Mucosa of descending colon (tissue), 3 donors: ENCODE results near the gene KAT6B. TPM values are rescaled to one million over a fixed set of nuclear protein-coding genes. Genes with fewer than 3 reads are reported as not detected.

Experiments
- ATAC-seq: fragments of 200-7000 bp; cut with Tn5 transposase; one replicate; pipeline ENCODE4 v1.9.1; 2020; ENCODE audit warnings: mild to moderate bottlenecking, moderate library complexity
- DNase-seq, 3 donors: peaks; one replicate each; pipeline ENCODE4 v3.0.0-alpha.2; 2020
- H3K36me3 ChIP-seq: fragments of 200-600 bp; one replicate; pipeline ENCODE4 v1.8.0; 2021; ENCODE audit warnings: low read depth, mild to moderate bottlenecking
- H3K4me1 ChIP-seq: fragments of 200-600 bp; one replicate; pipeline ENCODE4 v1.8.0; 2021; ENCODE audit warnings: low read depth, mild to moderate bottlenecking
- H3K4me3 ChIP-seq: fragments of 200-600 bp; one replicate; pipeline ENCODE4 v1.8.0; 2021; ENCODE audit warnings: mild to moderate bottlenecking
- H3K9me3 ChIP-seq: fragments of 200-600 bp; one replicate; pipeline ENCODE4 v1.8.0; 2021; ENCODE audit warnings: mild to moderate bottlenecking
- intact Hi-C, 2 donors: fragments of 100-400 bp; cut with DNase I in 1 of 2; cut with micrococcal nuclease in 1 of 2; formaldehyde crosslinking; loops; one replicate each; pipeline versions ENCODE4 v1.11.0 to v1.11.1; 2022; cut with DNase I, micrococcal nuclease
- total RNA-seq, 3 donors: library from RNA; stranded (reverse); fragmentation: NEBNext Ultra II Directional in 2 of 3; extraction: Animal tissue kit (Norgen Biotek cat#: 25700) in 2 of 3; gene quantifications; one replicate each; pipeline versions ENCODE4 v1.2.1 to v1.2.4, GENCODE V29; 2021 to 2023
- TF ChIP-seq, protein P1 (sequence below): fragments of 200-600 bp; IDR thresholded peaks from one replicate; pipeline ENCODE4 v1.8.0; 2022; ENCODE audit warnings: antibody characterized with exemption, mild to moderate bottlenecking
- donor health status: DM: no; HTN: no; CAD: no; lungs with moderate emphysema.
- donor health status: DM: no; HTN: no; CAD: no.
- donor health status: DM: no; HTN: yes; CAD: no.

KAT6B gene
- total RNA-seq, 3 donors from 2014 or later: 29.5 to 60.5 (median 39.3) TPM

DNA sequence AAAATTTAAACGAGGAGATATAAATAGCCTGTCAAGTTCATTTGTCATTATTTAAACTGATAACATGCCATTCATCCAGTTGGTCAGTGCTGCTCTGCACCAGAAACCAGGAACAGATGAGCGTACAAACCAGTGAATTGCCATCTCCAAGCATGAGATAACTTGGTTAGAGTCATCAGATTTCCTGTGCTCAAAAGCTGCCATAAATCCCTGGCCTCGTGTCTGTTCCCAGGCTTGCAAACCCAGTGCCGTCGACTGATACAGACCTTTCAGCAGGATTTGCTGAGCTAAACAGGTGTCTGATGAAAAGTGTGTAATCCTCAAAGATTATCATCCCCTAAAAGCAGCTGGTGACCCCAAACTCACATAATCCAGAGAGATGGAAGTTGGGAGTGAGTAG lies 189.0 kb downstream of the KAT6B start:
- ATAC-seq: no peak
- no peak overlapping the region for H3K4me3 ChIP-seq
- TF ChIP-seq, protein P1, sequence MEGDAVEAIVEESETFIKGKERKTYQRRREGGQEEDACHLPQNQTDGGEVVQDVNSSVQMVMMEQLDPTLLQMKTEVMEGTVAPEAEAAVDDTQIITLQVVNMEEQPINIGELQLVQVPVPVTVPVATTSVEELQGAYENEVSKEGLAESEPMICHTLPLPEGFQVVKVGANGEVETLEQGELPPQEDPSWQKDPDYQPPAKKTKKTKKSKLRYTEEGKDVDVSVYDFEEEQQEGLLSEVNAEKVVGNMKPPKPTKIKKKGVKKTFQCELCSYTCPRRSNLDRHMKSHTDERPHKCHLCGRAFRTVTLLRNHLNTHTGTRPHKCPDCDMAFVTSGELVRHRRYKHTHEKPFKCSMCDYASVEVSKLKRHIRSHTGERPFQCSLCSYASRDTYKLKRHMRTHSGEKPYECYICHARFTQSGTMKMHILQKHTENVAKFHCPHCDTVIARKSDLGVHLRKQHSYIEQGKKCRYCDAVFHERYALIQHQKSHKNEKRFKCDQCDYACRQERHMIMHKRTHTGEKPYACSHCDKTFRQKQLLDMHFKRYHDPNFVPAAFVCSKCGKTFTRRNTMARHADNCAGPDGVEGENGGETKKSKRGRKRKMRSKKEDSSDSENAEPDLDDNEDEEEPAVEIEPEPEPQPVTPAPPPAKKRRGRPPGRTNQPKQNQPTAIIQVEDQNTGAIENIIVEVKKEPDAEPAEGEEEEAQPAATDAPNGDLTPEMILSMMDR: no peak
- DNase-seq: no peak
- intact Hi-C loops: no loop called here
- H3K9me3 ChIP-seq: no peaks in the 10 kb centered on the region
- no peaks in the 10 kb centered on the region for H3K4me1 ChIP-seq
- H3K36me3 ChIP-seq: no peaks in the 10 kb centered on the region

DNA sequence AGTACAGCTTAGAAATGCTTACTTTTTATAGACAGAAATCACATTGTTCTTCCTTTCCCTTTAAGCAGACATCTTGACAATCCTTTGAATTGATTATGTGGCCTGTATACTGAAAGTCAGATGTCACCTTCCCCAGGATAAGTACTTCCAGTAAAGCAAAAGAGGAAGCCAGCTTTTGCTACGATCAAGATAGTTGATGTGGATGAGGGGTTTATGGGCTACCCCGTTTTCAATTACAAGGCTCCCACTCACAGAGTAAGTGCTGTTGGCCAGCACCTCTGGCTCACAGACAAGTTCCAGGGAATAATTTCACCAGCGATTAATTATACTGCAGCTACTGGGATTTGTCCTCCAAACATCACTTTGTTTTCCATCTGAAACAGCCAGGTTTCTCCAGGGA lies 189.9 kb downstream of the KAT6B start:
- Histone ChIP-seq H3K4me3 (no peak overlapping the region), H3K9me3 (no peaks in the 10 kb centered on the region), H3K36me3 (no peaks in the 10 kb centered on the region), H3K4me1 (no peaks in the 10 kb centered on the region)
- intact Hi-C loops: no loop called here
- TF ChIP-seq, protein P1: no peak
- no peak for DNase-seq
- ATAC-seq: no peak

DNA sequence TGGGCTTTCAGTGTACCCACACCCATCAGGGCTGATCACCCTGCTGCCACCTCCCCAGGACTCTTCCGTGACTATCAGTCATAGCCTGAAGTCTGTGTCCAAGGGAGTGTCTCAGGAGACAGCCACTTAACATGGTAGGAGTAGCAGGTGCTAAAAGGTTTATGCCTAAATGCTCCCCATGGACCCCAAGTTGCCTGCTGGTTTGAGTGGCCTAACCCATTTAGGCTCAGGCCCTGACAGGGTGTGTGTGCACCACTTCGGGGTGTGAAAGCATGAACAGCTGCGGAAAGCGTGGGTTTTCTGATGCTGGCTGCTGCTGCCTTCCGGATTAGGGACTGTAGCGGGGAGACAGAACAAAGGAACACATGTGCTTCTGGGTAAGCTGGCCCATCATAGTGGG lies 191.9 kb downstream of the KAT6B start:
- no peaks in the 10 kb centered on the region for H3K4me1 ChIP-seq
- no peak for ATAC-seq

DNA sequence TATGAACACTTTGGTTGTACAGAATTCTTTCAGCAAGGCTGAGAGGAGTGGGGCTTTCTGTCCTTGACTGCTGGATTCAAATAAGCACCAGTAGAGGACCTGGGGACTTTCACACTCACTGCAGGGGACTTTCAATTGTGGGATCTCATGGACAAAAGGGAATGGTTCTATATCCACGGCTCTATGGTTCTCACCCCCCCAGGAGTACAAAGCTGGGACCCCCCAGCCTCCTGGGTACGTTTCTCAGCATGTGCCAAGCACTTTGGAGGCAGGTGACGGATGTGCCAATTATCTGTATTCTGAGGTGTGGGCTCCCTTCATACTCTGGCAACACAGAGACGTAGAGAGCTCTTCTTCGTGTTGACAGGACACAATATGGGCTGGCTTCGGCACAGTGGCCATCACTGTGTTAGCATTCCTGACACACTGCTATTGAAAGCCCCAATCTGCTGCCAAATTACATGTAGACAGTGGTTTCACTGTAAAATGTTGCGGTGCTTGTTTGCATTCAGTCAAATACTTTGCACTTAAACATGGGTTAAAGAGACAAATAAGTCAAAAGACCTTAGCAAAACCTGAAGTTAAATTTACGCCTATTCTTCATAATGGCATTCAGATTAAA lies 192.4 kb downstream of the KAT6B start:
- Histone ChIP-seq H3K9me3 (no peaks in the 10 kb centered on the region), H3K36me3 (no peaks in the 10 kb centered on the region), H3K4me3 (no peak overlapping the region), H3K4me1 (no peaks in the 10 kb centered on the region)
- TF ChIP-seq, protein P1: no peak
- ATAC-seq: no peak
- no peak for DNase-seq
- intact Hi-C loops: no loop called here

More for the DNA sequence above, 191.9 kb downstream of the KAT6B start:
- no peaks in the 10 kb centered on the region for H3K36me3 ChIP-seq
- intact Hi-C loops: no loop called here
- no peak overlapping the region for H3K4me3 ChIP-seq
- TF ChIP-seq, protein P1: no peak
- DNase-seq: no peak
- no peaks in the 10 kb centered on the region for H3K9me3 ChIP-seq

DNA sequence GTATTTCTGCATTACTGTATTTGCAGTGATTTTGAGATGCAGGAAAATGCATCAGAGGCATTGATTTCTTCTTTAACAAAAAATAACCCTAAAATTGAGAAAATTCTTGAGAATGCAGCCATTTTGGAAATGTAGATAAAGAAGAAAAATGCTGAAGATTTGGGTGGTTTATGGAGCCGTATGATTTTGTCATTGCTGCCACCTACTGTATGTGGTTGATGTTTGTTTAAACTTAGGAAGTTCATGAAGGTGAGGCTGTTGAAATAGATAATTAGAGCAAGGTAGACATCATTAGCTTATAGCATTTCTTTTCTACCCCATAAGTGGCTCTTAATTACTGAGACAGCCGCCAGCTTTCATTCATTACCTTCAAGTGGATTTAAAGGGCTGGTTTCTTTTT lies 193.0 kb downstream of the KAT6B start:
- Histone ChIP-seq H3K36me3 (no peaks in the 10 kb centered on the region), H3K9me3 (no peaks in the 10 kb centered on the region), H3K4me1 (no peaks in the 10 kb centered on the region), H3K4me3 (no peak overlapping the region)
- intact Hi-C loops: no loop called here
- ATAC-seq (no peak), DNase-seq (no peak)
- TF ChIP-seq, protein P1: no peak

DNA sequence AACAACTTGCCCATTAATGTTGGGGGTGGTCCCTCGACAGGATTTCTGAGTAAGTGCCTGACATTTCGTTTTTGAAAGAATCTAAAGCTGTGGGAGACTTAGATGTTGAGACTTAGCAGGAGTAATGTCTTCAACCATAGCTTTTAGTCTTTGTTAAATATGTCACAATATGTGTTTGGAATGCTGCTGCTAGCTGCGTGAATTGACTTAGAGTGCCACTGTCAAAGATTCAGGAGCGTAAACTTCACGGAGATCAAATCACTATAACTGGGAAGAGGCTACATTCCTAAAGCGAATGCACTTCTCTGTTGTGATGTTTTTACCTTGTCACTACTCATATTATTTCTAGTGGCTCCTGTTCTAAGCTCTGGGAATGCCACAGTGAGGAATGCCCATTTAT lies 193.8 kb downstream of the KAT6B start:
- no peaks in the 10 kb centered on the region for H3K36me3 ChIP-seq
- TF ChIP-seq, protein P1: no peak
- ATAC-seq: no peak

More for the DNA sequence above, 193.8 kb downstream of the KAT6B start:
- intact Hi-C loops: no loop called here
- DNase-seq: no peak
- no peaks in the 10 kb centered on the region for H3K4me1 ChIP-seq
- H3K4me3 ChIP-seq: no peak overlapping the region
- no peaks in the 10 kb centered on the region for H3K9me3 ChIP-seq
